ENCODE data around the gene KLHL29.

GRCh38 chr2:23387221-23387550 lies 2.2 kb downstream of the KLHL29 start:
- no peak for TF ChIP-seq CTCF (IDR thresholded peaks at IDR 0.05; ENCODE audit: low read depth, low read length, poor library complexity, severe bottlenecking)
- TF ChIP-seq EZH2phosphoT487 (IDR thresholded peaks at IDR 0.05; ENCODE audit: borderline replicate concordance, low read length): no peak
